Mesendoderm (in vitro differentiated cells): ENCODE measurements around the gene PXN.
"Not testable (repeated sequence)": the region's sequence is repeated elsewhere in the genome, so short reads cannot be mapped to it uniquely, and the experiment has no call there.

Experiments used
- DNase-seq: peaks from one replicate; pipeline ENCODE4 v3.0.0; 2013
- H2AK5ac ChIP-seq: 2 replicates; pipeline ENCODE4 v1.6.1; 2013; ENCODE audit warnings: low read length, inconsistent platforms
- H2BK120ac ChIP-seq: 2 replicates; pipeline ENCODE4 v1.6.1; 2013; ENCODE audit warnings: low read depth, mild to moderate bottlenecking, low read length, moderate library complexity, mixed read lengths
- H2BK15ac ChIP-seq: replicated peaks from 2 replicates; pipeline ENCODE4 v1.6.1; 2013; ENCODE audit warnings: low read depth, mild to moderate bottlenecking, moderate library complexity
- H2BK5ac ChIP-seq: 2 replicates; pipeline ENCODE4 v1.6.1; 2013; ENCODE audit warnings: low read length, inconsistent platforms
- H3K18ac ChIP-seq: 2 replicates; pipeline ENCODE4 v1.6.1; 2013; ENCODE audit warnings: mild to moderate bottlenecking, low read length, mixed read lengths
- H3K23ac ChIP-seq: one replicate; pipeline ENCODE4 v1.6.1; 2013; ENCODE audit warnings: low read length
- H3K27ac ChIP-seq: 2 replicates; pipeline ENCODE4 v1.5.1; 2013; ENCODE audit warnings: low read depth, mild to moderate bottlenecking, inconsistent platforms, low read length, moderate library complexity
- H3K27me3 ChIP-seq: 2 replicates; pipeline ENCODE4 v1.6.1; 2013; ENCODE audit warnings: low read length, control low read depth, mild to moderate bottlenecking, inconsistent platforms; ENCODE audit not compliant: insufficient read depth, poor library complexity
- H3K36me3 ChIP-seq: 2 replicates; pipeline ENCODE4 v1.6.1; 2013; ENCODE audit warnings: low read length, inconsistent platforms; ENCODE audit not compliant: control insufficient read depth, insufficient read depth
- H3K4ac ChIP-seq: one replicate; pipeline ENCODE4 v1.6.1; 2013; ENCODE audit warnings: low read depth, mild to moderate bottlenecking, low read length, moderate library complexity
- H3K4me1 ChIP-seq: 2 replicates; pipeline ENCODE4 v1.6.1; 2013; ENCODE audit warnings: low read depth, low read length, inconsistent platforms; ENCODE audit not compliant: control insufficient read depth
- H3K4me2 ChIP-seq: 2 replicates; pipeline ENCODE4 v1.6.1; 2013; ENCODE audit warnings: low read length
- H3K4me3 ChIP-seq: 2 replicates; pipeline ENCODE4 v1.5.1; 2013; ENCODE audit warnings: mild to moderate bottlenecking, low read length
- H3K56ac ChIP-seq: one replicate; pipeline ENCODE4 v1.6.1; 2013; ENCODE audit warnings: low read length
- H3K79me1 ChIP-seq: 2 replicates; pipeline ENCODE4 v1.6.1; 2013; ENCODE audit warnings: low read length, inconsistent platforms
- H3K79me2 ChIP-seq: 2 replicates; pipeline ENCODE4 v1.6.1; 2013; ENCODE audit warnings: mild to moderate bottlenecking, low read length; ENCODE audit not compliant: control insufficient read depth, insufficient read depth
- H3K9ac ChIP-seq: 2 replicates; pipeline ENCODE4 v1.6.1; 2013; ENCODE audit warnings: low read length, inconsistent platforms
- H4K5ac ChIP-seq: one replicate; pipeline ENCODE4 v1.6.1; 2013; ENCODE audit warnings: low read length
- H4K8ac ChIP-seq: one replicate; pipeline ENCODE4 v1.6.1; 2013; ENCODE audit warnings: low read depth, mild to moderate bottlenecking, control low read depth, low read length, moderate library complexity
- WGBS: extraction: QIAGEN DNeasy Blood & Tissue Kit; methylation state at CpG from one replicate; pipeline ENCODE4 v1.1.7; 2013; ENCODE audit warnings: low lambda C conversion rate, missing lambda C conversion rate; ENCODE audit not compliant: insufficient coverage; ENCODE audit errors: extremely low coverage; 5-methylcytosine and 5-hydroxymethylcytosine counted together

PXN gene

GRCh38 chr12:120247183-120247582 lies 18.3 kb downstream of the PXN start:
- H3K4ac ChIP-seq = no peak overlapping the region
- no peak overlapping the region for H2BK5ac ChIP-seq
- no peaks in the 10 kb centered on the region for H3K36me3 ChIP-seq
- no peak overlapping the region for H2AK5ac ChIP-seq
- no peak overlapping the region for H4K5ac ChIP-seq
- peaks cover 76% of the 10 kb centered on the region for H3K79me2 ChIP-seq
- no peak for DNase-seq
- no peak overlapping the region for H3K23ac ChIP-seq
- H3K79me1 ChIP-seq = peaks cover 32% of the 10 kb centered on the region
- H3K27ac ChIP-seq = no peak overlapping the region
- no peak overlapping the region for H2BK120ac ChIP-seq
- H3K4me2 ChIP-seq = no peak overlapping the region
- WGBS = no CpG with 5 or more reads among the region's 3 CpGs
- no peak overlapping the region for H3K56ac ChIP-seq
- no peak overlapping the region for H3K4me3 ChIP-seq
- no peaks in the 10 kb centered on the region for H3K27me3 ChIP-seq
- no peak overlapping the region for H4K8ac ChIP-seq
- no peak overlapping the region for H2BK15ac ChIP-seq
- H3K4me1 ChIP-seq = peaks cover 23% of the 10 kb centered on the region
- H3K9ac ChIP-seq = no peak overlapping the region
- H3K18ac ChIP-seq = no peak overlapping the region

DNA sequence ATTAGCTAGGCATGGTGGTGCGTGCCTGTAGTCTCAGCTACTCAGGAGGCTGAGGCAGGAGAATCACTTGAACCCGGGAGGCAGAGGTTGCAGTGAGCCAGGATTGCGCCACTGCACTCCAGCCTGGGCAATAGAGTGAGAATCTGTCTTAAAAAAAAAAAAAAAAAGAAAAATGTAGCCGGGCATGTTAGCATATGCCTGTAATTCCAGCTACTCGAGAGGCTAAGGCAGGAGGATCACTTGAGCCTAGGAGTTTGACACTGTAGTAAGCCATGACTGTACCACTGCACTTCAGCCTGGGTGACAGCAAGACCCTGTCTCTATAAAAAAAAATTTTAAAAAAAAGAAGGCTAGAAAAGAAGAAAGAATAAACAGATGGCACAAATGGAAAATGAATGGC lies 18.8 kb downstream of the PXN start:
- WGBS = no CpG with 5 or more reads among the region's 5 CpGs
- H3K27ac ChIP-seq = not testable (repeated sequence)
- H3K4me1 ChIP-seq = peaks cover 23% of the 10 kb centered on the region

DNA sequence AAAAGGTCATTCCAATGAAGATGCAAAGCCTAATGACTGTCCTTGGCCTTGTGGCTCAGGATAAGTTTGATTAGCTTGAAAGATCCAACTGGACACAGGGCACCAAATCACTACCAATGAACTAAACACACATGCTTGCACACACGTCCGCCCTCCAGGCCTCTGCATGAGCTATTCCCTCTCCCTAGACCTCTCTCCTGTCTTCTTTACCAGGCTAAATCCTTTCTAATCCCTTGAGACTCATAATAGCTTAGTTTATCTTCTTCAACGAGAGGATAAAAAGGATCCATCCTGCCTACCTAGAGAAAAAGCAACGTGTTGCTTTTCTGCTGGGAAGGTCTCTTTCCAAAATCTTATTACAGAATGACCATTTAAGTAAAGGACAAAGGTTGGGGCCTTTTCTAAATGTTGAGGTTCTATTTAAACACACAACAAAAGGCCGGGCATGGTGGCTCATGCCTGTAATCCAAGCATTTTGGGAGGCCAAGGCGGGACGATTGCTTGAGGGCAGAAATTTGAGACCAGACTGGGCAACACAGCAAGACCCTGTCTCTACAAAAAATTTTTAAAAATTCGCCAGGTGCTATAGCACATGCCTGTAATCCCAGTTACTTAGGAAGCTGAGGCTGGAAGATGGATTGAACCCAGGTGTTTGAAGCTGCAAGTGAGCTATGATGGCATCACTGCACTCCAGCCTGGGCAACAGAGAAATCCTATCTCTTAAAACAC lies 22.4 kb downstream of the PXN start:
- no peak overlapping the region for H3K4me2 ChIP-seq
- H3K79me2 ChIP-seq = peaks cover 77% of the 10 kb centered on the region
- no peak overlapping the region for H3K56ac ChIP-seq
- H3K27me3 ChIP-seq = no peaks in the 10 kb centered on the region
- peaks cover 6% of the 10 kb centered on the region for H3K4me1 ChIP-seq
- H3K4me3 ChIP-seq = no peak overlapping the region
- DNase-seq = no peak
- H3K36me3 ChIP-seq = no peaks in the 10 kb centered on the region
- no peak overlapping the region for H3K9ac ChIP-seq
- no CpG with 5 or more reads among the region's 8 CpGs for WGBS
- no peak overlapping the region for H3K18ac ChIP-seq
- H3K4ac ChIP-seq = no peak overlapping the region
- no peak overlapping the region for H2BK15ac ChIP-seq
- no peak overlapping the region for H4K5ac ChIP-seq
- no peak overlapping the region for H3K27ac ChIP-seq
- H2BK5ac ChIP-seq = no peak overlapping the region
- peaks cover 40% of the 10 kb centered on the region for H3K79me1 ChIP-seq
- no peak overlapping the region for H4K8ac ChIP-seq
- no peak overlapping the region for H2BK120ac ChIP-seq
- no peak overlapping the region for H3K23ac ChIP-seq
- H2AK5ac ChIP-seq = no peak overlapping the region

More for the DNA sequence above, 18.8 kb downstream of the PXN start:
- peaks cover 33% of the 10 kb centered on the region for H3K79me1 ChIP-seq
- not testable (repeated sequence) for H3K4me2 ChIP-seq, H3K4ac ChIP-seq, H3K27me3 ChIP-seq, DNase-seq, H3K18ac ChIP-seq, H3K4me3 ChIP-seq, H2AK5ac ChIP-seq, H2BK15ac ChIP-seq, H3K9ac ChIP-seq, H2BK5ac ChIP-seq, H3K36me3 ChIP-seq, H3K23ac ChIP-seq, H4K5ac ChIP-seq, H4K8ac ChIP-seq, H3K56ac ChIP-seq, H2BK120ac ChIP-seq
- peaks cover 76% of the 10 kb centered on the region for H3K79me2 ChIP-seq

- H3K4ac ChIP-seq = no peak overlapping the region
- no peak for DNase-seq
- H3K4me3 ChIP-seq = no peak overlapping the region
- WGBS = no CpG with 5 or more reads among the region's 9 CpGs
- no peak overlapping the region for H2BK15ac ChIP-seq
- H2BK120ac ChIP-seq = no peak overlapping the region
- H3K27me3 ChIP-seq = no peaks in the 10 kb centered on the region
- H3K79me1 ChIP-seq = peaks cover 41% of the 10 kb centered on the region
- H2BK5ac ChIP-seq = no peak overlapping the region
- H3K23ac ChIP-seq = no peak overlapping the region
- peaks cover 77% of the 10 kb centered on the region for H3K79me2 ChIP-seq
- no peak overlapping the region for H2AK5ac ChIP-seq
- no peak overlapping the region for H3K9ac ChIP-seq
- no peak overlapping the region for H3K4me2 ChIP-seq
- peaks cover 4% of the 10 kb centered on the region for H3K4me1 ChIP-seq
- peak overlapping the region; percentile 22 for H3K56ac ChIP-seq
- no peak overlapping the region for H4K5ac ChIP-seq
- no peak overlapping the region for H3K27ac ChIP-seq
- H3K36me3 ChIP-seq = no peaks in the 10 kb centered on the region
- H3K18ac ChIP-seq = no peak overlapping the region
- H4K8ac ChIP-seq = no peak overlapping the region
These were observed 23.2 kb downstream of the PXN start for GRCh38 chr12:120242275-120242799.

DNA sequence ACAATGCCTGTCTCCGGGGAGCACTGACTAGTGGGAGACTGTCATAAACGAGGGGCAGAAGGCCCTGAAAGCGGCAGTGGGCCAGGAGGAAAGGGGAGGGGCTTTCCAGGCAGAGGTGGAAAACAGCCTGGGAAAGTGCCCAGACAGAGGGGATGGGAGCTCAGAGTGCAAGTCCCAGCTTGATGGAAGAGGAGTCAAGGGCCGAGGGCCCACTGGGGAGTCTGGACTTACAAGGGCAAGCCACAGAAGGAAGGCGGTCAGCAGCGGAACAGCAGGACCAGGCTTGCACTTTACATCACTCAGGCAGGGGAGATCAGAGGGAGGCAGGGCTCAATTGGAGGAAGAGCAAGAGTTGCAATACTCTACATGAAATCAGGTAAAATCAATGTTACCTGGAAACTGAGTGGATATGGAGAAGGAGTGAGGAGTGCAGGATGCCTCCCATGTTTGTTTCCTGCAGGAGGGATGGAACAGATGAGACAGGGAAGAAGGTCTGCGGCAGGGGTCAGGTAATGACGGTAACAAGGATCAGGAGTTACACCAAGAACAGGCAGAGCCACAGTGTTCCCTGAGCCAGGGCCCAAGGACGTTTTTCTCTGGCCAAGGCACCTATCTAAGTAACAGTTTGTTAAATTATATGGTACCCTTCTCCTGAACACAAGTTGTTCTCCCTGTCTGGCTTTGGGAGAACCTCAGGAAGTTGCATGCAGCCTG lies 23.8 kb downstream of the PXN start:
- WGBS = no CpG with 5 or more reads among the region's 9 CpGs
- H2AK5ac ChIP-seq = no peak overlapping the region
- no peak overlapping the region for H3K27ac ChIP-seq
- H3K4me3 ChIP-seq = no peak overlapping the region
- no peaks in the 10 kb centered on the region for H3K36me3 ChIP-seq
- H3K4me1 ChIP-seq = peaks cover 4% of the 10 kb centered on the region
- H2BK15ac ChIP-seq = no peak overlapping the region
- no peak overlapping the region for H3K4ac ChIP-seq
- H4K5ac ChIP-seq = no peak overlapping the region
- no peak overlapping the region for H3K4me2 ChIP-seq
- peaks cover 80% of the 10 kb centered on the region for H3K79me2 ChIP-seq
- no peak overlapping the region for H3K23ac ChIP-seq
- H3K56ac ChIP-seq = no peak overlapping the region
- no peak overlapping the region for H3K18ac ChIP-seq
- no peak overlapping the region for H3K9ac ChIP-seq
- H3K79me1 ChIP-seq = peaks cover 41% of the 10 kb centered on the region
- no peaks in the 10 kb centered on the region for H3K27me3 ChIP-seq
- H2BK120ac ChIP-seq = no peak overlapping the region
- H2BK5ac ChIP-seq = no peak overlapping the region
- DNase-seq = no peak
- H4K8ac ChIP-seq = no peak overlapping the region
